H1 (cell line): ENCODE results near the gene ZFHX2. TPM values are rescaled to one million over a fixed set of nuclear protein-coding genes. Genes with fewer than 3 reads are reported as not detected.
A peak's percentile ranks its signal among the peaks of the same experiment; 100 is the strongest.
"Not testable (repeated sequence)": the region's sequence is repeated elsewhere in the genome, so short reads cannot be mapped to it uniquely, and the experiment has no call there.

ENCODE experiments used
- CTCF ChIA-PET: fragments of 300-600 bp; sonication (Branson Sonifier 250); formaldehyde crosslinking; loops from one replicate; lab custom pipeline; 2021; ENCODE audit not compliant: partially characterized antibody; lab: Charles Lee
- POLR2A ChIA-PET: fragments of 300-600 bp; sonication (Branson Sonifier 250); formaldehyde crosslinking; loops from one replicate; lab custom pipeline; 2021; ENCODE audit warnings: inconsistent platforms; ENCODE audit not compliant: partially characterized antibody; lab: Charles Lee
- DNase-seq, 2 experiments: peaks; one replicate each; pipeline versions ENCODE4 v3.0.0 to v3.0.0-alpha.2; 2010 to 2022; ENCODE audit warnings: low spot score in 2 of 2, low read depth in 1 of 2, mixed read lengths in 1 of 2
- FAIRE-seq: peaks from 2 replicates; lab custom pipeline; 2011; peaks lifted over from hg19 to GRCh38; lab: Jason Lieb, UNC
- H2AFZ ChIP-seq: 2 replicates; pipeline ENCODE4 v1.8.1; 2012; ENCODE audit warnings: low read length, inconsistent platforms
- H2AK5ac ChIP-seq: 2 replicates; pipeline ENCODE4 v1.6.1; 2013; ENCODE audit warnings: low read depth, low read length
- H2BK120ac ChIP-seq: replicated peaks from 2 replicates; pipeline ENCODE3; 2013; ENCODE audit warnings: low read depth, low read length, inconsistent platforms
- H2BK12ac ChIP-seq: 2 replicates; pipeline ENCODE4 v1.6.1; 2013; ENCODE audit warnings: low read depth, low read length
- H2BK15ac ChIP-seq: 2 replicates; pipeline ENCODE4 v1.6.1; 2013; ENCODE audit warnings: low read length
- H2BK20ac ChIP-seq: 2 replicates; pipeline ENCODE4 v1.6.1; 2013; ENCODE audit warnings: low read length
- H2BK5ac ChIP-seq: 2 replicates; pipeline ENCODE4 v1.6.1; 2013; ENCODE audit warnings: low read depth, low read length
- H3K14ac ChIP-seq: 2 replicates; pipeline ENCODE4 v1.6.1; 2013; ENCODE audit warnings: inconsistent platforms; ENCODE audit not compliant: insufficient read length
- H3K18ac ChIP-seq: 2 replicates; pipeline ENCODE4 v1.6.1; 2013; ENCODE audit warnings: low read length; ENCODE audit errors: extremely low read depth
- H3K23ac ChIP-seq: 2 replicates; pipeline ENCODE4 v1.6.1; 2013; ENCODE audit warnings: inconsistent platforms; ENCODE audit not compliant: insufficient read length
- H3K23me2 ChIP-seq: 2 replicates; pipeline ENCODE4 v1.6.1; 2013; ENCODE audit warnings: low read depth, low read length
- H3K27ac ChIP-seq: 2 replicates; pipeline ENCODE4 v1.6.1; 2011; ENCODE audit warnings: low read depth, low read length, inconsistent platforms
- H3K27me3 ChIP-seq, 4 experiments: replicated peaks in 1 of 4; 1 replicate in 1 of 4; 2 replicates in 3 of 4; pipeline versions ENCODE4 v1.6.1 to v1.8.1; 2011 to 2013; ENCODE audit warnings: low read length in 3 of 4, mild to moderate bottlenecking in 3 of 4, inconsistent platforms in 2 of 4, mixed read lengths in 2 of 4, moderate library complexity in 1 of 4; ENCODE audit not compliant: control insufficient read depth in 3 of 4, insufficient read depth in 3 of 4; ENCODE audit errors: extremely low read depth in 1 of 4
- H3K36me3 ChIP-seq, 4 experiments: 2 replicates each; pipeline versions ENCODE4 v1.6.1 to v1.8.1; 2011 to 2013; ENCODE audit warnings: mild to moderate bottlenecking in 4 of 4, low read length in 3 of 4, moderate library complexity in 2 of 4, control low read depth in 1 of 4, inconsistent platforms in 1 of 4; ENCODE audit not compliant: insufficient read depth in 4 of 4, control insufficient read depth in 2 of 4
- H3K4ac ChIP-seq: replicated peaks from 2 replicates; pipeline ENCODE3; 2013; ENCODE audit warnings: low read length, low read depth, mixed read lengths, inconsistent platforms; ENCODE audit not compliant: insufficient read length
- H3K4me1 ChIP-seq, 4 experiments: replicated peaks in 1 of 4; 1 replicate in 1 of 4; 2 replicates in 3 of 4; pipeline versions ENCODE4 v1.6.1 to v1.8.1; 2011 to 2013; ENCODE audit warnings: low read length in 3 of 4, inconsistent platforms in 2 of 4, mixed read lengths in 1 of 4; ENCODE audit not compliant: insufficient read depth in 4 of 4, control insufficient read depth in 3 of 4
- H3K4me2 ChIP-seq, 2 experiments: 2 replicates each; pipeline versions ENCODE4 v1.6.1 to v1.8.1; 2011 to 2013; ENCODE audit warnings: low read depth in 2 of 2, low read length in 2 of 2, control low read depth in 1 of 2, inconsistent platforms in 1 of 2, mild to moderate bottlenecking in 1 of 2; ENCODE audit not compliant: insufficient read depth in 1 of 2
- H3K4me3 ChIP-seq, 4 experiments: fragments of 200-600, 300-600 bp in 1 of 4; sonication (generic), shearing (Covaris generic), sonication (Bioruptor Twin) in 1 of 4; 2 replicates each; pipeline versions ENCODE4 v1.5.1 to v1.8.1; 2011 to 2016; ENCODE audit warnings: low read length in 4 of 4, low read depth in 3 of 4, control low read depth in 2 of 4, inconsistent platforms in 2 of 4, mild to moderate bottlenecking in 2 of 4, mixed read lengths in 1 of 4, moderate library complexity in 1 of 4; ENCODE audit not compliant: insufficient read depth in 2 of 4; ENCODE audit errors: extremely low read depth in 1 of 4
- H3K56ac ChIP-seq: replicated peaks from 2 replicates; pipeline ENCODE3; 2013; ENCODE audit warnings: low read depth, mild to moderate bottlenecking, mixed read lengths, low read length, inconsistent platforms; ENCODE audit not compliant: insufficient read length
- H3K79me1 ChIP-seq: 2 replicates; pipeline ENCODE4 v1.6.1; 2013; ENCODE audit warnings: low read depth, low read length, control low read depth
- H3K79me2 ChIP-seq, 2 experiments: 2 replicates each; pipeline versions ENCODE4 v1.6.1 to v1.8.1; 2012 to 2013; ENCODE audit warnings: low read length in 2 of 2, mild to moderate bottlenecking in 2 of 2, inconsistent platforms in 1 of 2; ENCODE audit not compliant: insufficient read depth in 2 of 2, control insufficient read depth in 1 of 2
- H3K9ac ChIP-seq, 4 experiments: replicated peaks in 1 of 4; 1 replicate in 1 of 4; 2 replicates in 3 of 4; pipeline versions ENCODE4 v1.6.1 to v1.8.1; 2011 to 2013; ENCODE audit warnings: low read depth in 3 of 4, low read length in 3 of 4, control low read depth in 2 of 4, mild to moderate bottlenecking in 2 of 4, moderate library complexity in 2 of 4, inconsistent platforms in 1 of 4; ENCODE audit errors: extremely low read depth in 1 of 4
- H3K9me3 ChIP-seq, 2 experiments: 2 replicates each; pipeline versions ENCODE4 v1.6.1 to v1.8.1; 2012 to 2013; ENCODE audit warnings: mild to moderate bottlenecking in 2 of 2, moderate library complexity in 2 of 2, control low read depth in 1 of 2, inconsistent platforms in 1 of 2, low read depth in 1 of 2, low read length in 1 of 2, mixed read lengths in 1 of 2; ENCODE audit not compliant: insufficient read depth in 2 of 2
- H4K20me1 ChIP-seq, 2 experiments: replicated peaks in 1 of 2; 2 replicates each; pipeline versions ENCODE3 to v1.8.1; 2011 to 2013; ENCODE audit warnings: inconsistent platforms in 2 of 2, low read length in 2 of 2, mild to moderate bottlenecking in 1 of 2; ENCODE audit not compliant: insufficient read depth in 2 of 2, control insufficient read depth in 1 of 2
- H4K5ac ChIP-seq: 2 replicates; pipeline ENCODE4 v1.6.1; 2013; ENCODE audit warnings: low read length, low read depth, mixed read lengths, inconsistent platforms; ENCODE audit not compliant: insufficient read length
- H4K8ac ChIP-seq: 2 replicates; pipeline ENCODE4 v1.8.0; 2013; ENCODE audit warnings: mild to moderate bottlenecking, moderate library complexity, low read length, inconsistent platforms; ENCODE audit not compliant: insufficient read depth; ENCODE audit errors: extremely low read depth
- H4K91ac ChIP-seq: replicated peaks from 2 replicates; pipeline ENCODE3; 2013; ENCODE audit warnings: low read length, mixed read lengths, inconsistent platforms; ENCODE audit not compliant: insufficient read length
- WGBS, 2 experiments: shearing (Covaris generic) in 1 of 2; methylation state at CpG; one replicate each; pipeline versions ENCODE4 v1.1.6 to v1.1.7; 2013 to 2015; ENCODE audit warnings: low lambda C conversion rate in 2 of 2, mixed read lengths in 2 of 2, inconsistent platforms in 1 of 2, low coverage in 1 of 2, missing lambda C conversion rate in 1 of 2; ENCODE audit not compliant: insufficient replicate concordance in 2 of 2, insufficient coverage in 1 of 2, insufficient read length in 1 of 2; ENCODE audit errors: extremely low coverage in 1 of 2, missing lambda C conversion rate in 1 of 2; 5-methylcytosine and 5-hydroxymethylcytosine counted together
- polyA plus RNA-seq, 7 experiments: library from polyadenylated mRNA; depleted of rRNA in 3 of 7; stranded (reverse) in 5 of 7; unstranded in 2 of 7; fragments of >200 nt in 5 of 7; fragments of 200-250 nt in 2 of 7; gene quantifications; 1 replicate in 5 of 7; 2 replicates in 1 of 7; 4 replicates in 1 of 7; pipeline versions ENCODE4 v1.2.1 to v1.2.3, GENCODE V29; 2011 to 2013; ENCODE audit warnings: missing spikeins in 2 of 7, mixed read lengths in 2 of 7
- total RNA-seq: library from RNA; stranded (reverse); fragmentation: NEBNext Ultra II Directional; extraction: Animal tissue kit (Norgen Biotek cat#: 25700); gene quantifications from 2 replicates; pipeline ENCODE4 v1.2.1, GENCODE V29; 2021

ZFHX2 gene
- total and polyA plus RNA-seq, 2 of the 8 experiments (the other 6 are each of a cell fraction or from before 2014, with no cell fraction given) = 2.7 to 27.0 TPM

DNA sequence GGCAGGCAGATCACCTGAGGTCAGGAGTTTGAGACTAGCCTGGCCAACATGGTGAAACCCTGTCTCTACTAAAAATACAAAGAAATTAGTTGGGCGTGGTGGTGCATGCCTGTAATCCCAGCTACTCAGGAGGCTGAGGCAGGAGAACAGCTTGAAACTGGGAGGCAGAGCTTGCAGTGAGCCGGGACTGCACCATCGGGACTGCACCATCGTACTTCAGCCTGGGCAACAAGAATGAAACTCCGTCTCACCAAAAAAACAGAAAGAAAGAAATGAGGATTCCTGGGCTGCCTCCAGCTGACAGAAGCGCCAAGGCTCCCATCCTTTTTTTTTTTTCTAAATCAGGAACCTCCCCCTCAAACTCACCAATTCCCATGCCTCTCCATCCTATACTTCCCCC is 14.7 kb downstream of the ZFHX2 start:
- 55% methylated on average over 6 of the region's 6 CpGs; no CpG with 5 or more reads in 1 of the 2 experiments for WGBS, 2 experiments
- H3K4ac ChIP-seq = peak overlapping the region; percentile 45
- H3K79me1 ChIP-seq, H3K14ac ChIP-seq, FAIRE-seq, H2AFZ ChIP-seq, H3K27me3 ChIP-seq, H2AK5ac ChIP-seq, H2BK15ac ChIP-seq, DNase-seq, H3K56ac ChIP-seq, H4K20me1 ChIP-seq, H3K23ac ChIP-seq, H3K9me3 ChIP-seq: not testable (repeated sequence)
- H3K9ac ChIP-seq = peak overlapping the region in 2 of 4 experiments; percentile 8 to 57; a peak in 2 of 7 replicates
- peak overlapping the region; percentile 82 for H4K5ac ChIP-seq
- peaks cover 4 to 24% (median 10%) of the 10 kb centered on the region in 4 experiments; a peak in 4 of 8 replicates for H3K36me3 ChIP-seq
- peak overlapping the region; percentile 99; the same call in 1 of the 2 replicates for H3K27ac ChIP-seq
- H3K23me2 ChIP-seq = peaks cover 17% of the 10 kb centered on the region
- H2BK5ac ChIP-seq = peak overlapping the region; percentile 100
- peak overlapping the region; percentile 82; the same call in 1 of the 2 replicates for H4K8ac ChIP-seq
- H2BK120ac ChIP-seq = peak overlapping the region; percentile 50
- H2BK20ac ChIP-seq = peak overlapping the region; percentile 73; the same call in 1 of the 2 replicates
- peak overlapping the region; percentile 96 to 99 for H3K4me2 ChIP-seq
- ChIA-PET POLR2A (interaction anchor here (0.8 to 52.7 kb wide), 15 partner anchors 8 to 607 kb away, joined by 3 to 1523 read pairs (median 6); partner anchors contain the start of genes AP1G2, JPH4, NGDN and PABPN1), CTCF (interaction anchor here (0.9 to 70.5 kb wide), 6 partner anchors 9 to 96 kb away, joined by 3 to 2092 read pairs (median 680); partner anchors contain the start of genes AP1G2, NGDN, THTPA and ZFHX2)
- peak overlapping the region; percentile 8 to 72 (median 48); a peak in 5 of 8 replicates for H3K4me3 ChIP-seq
- peaks cover 7 to 19% (median 12%) of the 10 kb centered on the region in 4 experiments; a peak in 6 of 7 replicates for H3K4me1 ChIP-seq
- H3K79me2 ChIP-seq = peaks cover 0 to 15% of the 10 kb centered on the region in 2 experiments; a peak in 2 of 4 replicates
- H4K91ac ChIP-seq = peak overlapping the region; percentile 85
- peak overlapping the region; percentile 70; the same call in 1 of the 2 replicates for H2BK12ac ChIP-seq
- H3K18ac ChIP-seq = peak overlapping the region; percentile 86
